ENCODE results near the gene MIEF2.

Gene MIEF2

GRCh38 chr17:18257268-18257981 is 3.0 kb upstream of the MIEF2 start:
- Histone ChIP-seq H4K20me1 (ENCODE audit: insufficient read depth, low read length) (no peaks in the 10 kb centered on the region), H3K79me2 (ENCODE audit: insufficient read depth, low read length) (no peaks in the 10 kb centered on the region), H3K27me3 (ENCODE audit: insufficient read depth, low read length) (no peaks in the 10 kb centered on the region), H3K4me2 (ENCODE audit: low read length) (peak overlapping the region; percentile 72), H3K27ac (ENCODE audit: low read depth, low read length, poor library complexity, severe bottlenecking) (peak overlapping the region; percentile 39), H3K4me3 (ENCODE audit: low read depth, low read length, poor library complexity, severe bottlenecking) (peak overlapping the region; percentile 80), H3K9me2 (ENCODE audit: low read depth, low read length) (no peaks in the 10 kb centered on the region), H3K9ac (ENCODE audit: low read length) (peak overlapping the region; percentile 85), H3K4me1 (ENCODE audit: insufficient read depth, low read length, severe bottlenecking) (peaks cover 35% of the 10 kb centered on the region), H3F3A (ENCODE audit: insufficient read depth, low read length) (no peaks in the 10 kb centered on the region), H2AFZ (ENCODE audit: low read length) (no peak overlapping the region), H3K9me3 (ENCODE audit: low read length) (no peaks in the 10 kb centered on the region), H3K36me3 (ENCODE audit: insufficient read depth, low read length) (peaks cover 27% of the 10 kb centered on the region; the same call in 1 of the 2 replicates)
- TF ChIP-seq EZH2 (IDR thresholded peaks at IDR 0.05; ENCODE audit: borderline replicate concordance, low read length) = no peak
- TF ChIP-seq CTCF (IDR thresholded peaks at IDR 0.05; ENCODE audit: low read length) = no peak

- no peaks in the 10 kb centered on the region for H4K20me1 ChIP-seq (ENCODE audit: insufficient read depth, low read length)
- TF ChIP-seq EZH2 (IDR thresholded peaks at IDR 0.05; ENCODE audit: borderline replicate concordance, low read length) (no peak), CTCF (IDR thresholded peaks at IDR 0.05; ENCODE audit: low read length) (no peak)
- H3K36me3 ChIP-seq (ENCODE audit: insufficient read depth, low read length) = peaks cover 24% of the 10 kb centered on the region; the same call in 1 of the 2 replicates
- H3K27me3 ChIP-seq (ENCODE audit: insufficient read depth, low read length) = no peaks in the 10 kb centered on the region
- H3K4me1 ChIP-seq (ENCODE audit: insufficient read depth, low read length, severe bottlenecking) = peaks cover 35% of the 10 kb centered on the region
- no peaks in the 10 kb centered on the region for H3F3A ChIP-seq (ENCODE audit: insufficient read depth, low read length)
- H3K9ac ChIP-seq (ENCODE audit: low read length) = peak overlapping the region; percentile 85
- H2AFZ ChIP-seq (ENCODE audit: low read length) = no peak overlapping the region
- no peaks in the 10 kb centered on the region for H3K79me2 ChIP-seq (ENCODE audit: insufficient read depth, low read length)
- H3K9me2 ChIP-seq (ENCODE audit: low read depth, low read length) = no peaks in the 10 kb centered on the region
- peak overlapping the region; percentile 72 for H3K4me2 ChIP-seq (ENCODE audit: low read length)
- no peaks in the 10 kb centered on the region for H3K9me3 ChIP-seq (ENCODE audit: low read length)
- peak overlapping the region; percentile 80 for H3K4me3 ChIP-seq (ENCODE audit: low read depth, low read length, poor library complexity, severe bottlenecking)
- H3K27ac ChIP-seq (ENCODE audit: low read depth, low read length, poor library complexity, severe bottlenecking) = peak overlapping the region; percentile 39
Observed at GRCh38 chr17:18257982-18258355, 2.5 kb upstream of the MIEF2 start.

GRCh38 chr17:18258356-18259038 is 2.0 kb upstream of the MIEF2 start, which contains the start of gene FLII:
Gene FLII, minus strand, starts transcription at chr17:18258738. Its CDS starts 48 bp downstream, at chr17:18258690.
- Histone ChIP-seq H3K27ac (ENCODE audit: low read depth, low read length, poor library complexity, severe bottlenecking) (peak within 1 kb of the TSS; percentile 79), H3K27me3 (ENCODE audit: insufficient read depth, low read length) (no peaks in the 10 kb centered on the region), H3K4me3 (ENCODE audit: low read depth, low read length, poor library complexity, severe bottlenecking) (peak within 1 kb of the TSS; percentile 80), H2AFZ (ENCODE audit: low read length) (peak within 1 kb of the TSS; percentile 48), H3K79me2 (ENCODE audit: insufficient read depth, low read length) (no peaks in the 10 kb centered on the region), H3F3A (ENCODE audit: insufficient read depth, low read length) (no peaks in the 10 kb centered on the region), H3K9me2 (ENCODE audit: low read depth, low read length) (no peaks in the 10 kb centered on the region), H3K9ac (ENCODE audit: low read length) (peak within 1 kb of the TSS; percentile 85), H3K4me2 (ENCODE audit: low read length) (peak within 1 kb of the TSS; percentile 92), H3K9me3 (ENCODE audit: low read length) (no peaks in the 10 kb centered on the region), H4K20me1 (ENCODE audit: insufficient read depth, low read length) (no peaks in the 10 kb centered on the region), H3K4me1 (ENCODE audit: insufficient read depth, low read length, severe bottlenecking) (peaks cover 35% of the 10 kb centered on the region), H3K36me3 (ENCODE audit: insufficient read depth, low read length) (peaks cover 19% of the 10 kb centered on the region; the same call in 1 of the 2 replicates)
- TF ChIP-seq CTCF (IDR thresholded peaks at IDR 0.05; ENCODE audit: low read length) (no peak), EZH2 (IDR thresholded peaks at IDR 0.05; ENCODE audit: borderline replicate concordance, low read length) (no peak)

Data from OCI-LY1 (cell line).